ENCODE data around the gene FCRL5. TPM values are rescaled to one million over a fixed set of nuclear protein-coding genes. Genes with fewer than 3 reads are reported as not detected.
"Not testable (repeated sequence)": the region's sequence is repeated elsewhere in the genome, so short reads cannot be mapped to it uniquely, and the experiment has no call there.

Gene FCRL5
- total and polyA plus RNA-seq, 2 experiments from 2014 or later: not detected

GRCh38 chr1:157488156-157488555, 64.2 kb downstream of the FCRL5 start:
- Histone ChIP-seq H3K4me2 (no peak overlapping the region), H3K9me3 (ENCODE audit: low read depth) (no peaks in the 10 kb centered on the region), H3K27ac (no peak overlapping the region), H3K4me1 (ENCODE audit: insufficient read depth) (no peaks in the 10 kb centered on the region), H2AFZ (no peak overlapping the region), H3K79me2 (no peaks in the 10 kb centered on the region), H3K27me3 (no peaks in the 10 kb centered on the region), H4K20me1 (ENCODE audit: insufficient read depth, poor library complexity, severe bottlenecking) (no peaks in the 10 kb centered on the region), H3K9me2 (replicated peaks; ENCODE audit: insufficient read depth) (no peaks in the 10 kb centered on the region), H3K4me3 (no peak overlapping the region), H3K36me3 (replicated peaks; ENCODE audit: insufficient read depth, low read depth) (no peaks in the 10 kb centered on the region)
- TF ChIP-seq EZH2phosphoT487 (IDR thresholded peaks at IDR 0.05; ENCODE audit: low read depth, severe bottlenecking, unreplicated experiment): no peak
- no peak for TF ChIP-seq CTCF (IDR thresholded peaks at IDR 0.05; ENCODE audit: poor library complexity)
- TF ChIP-seq EZH2 (IDR thresholded peaks at IDR 0.05; ENCODE audit: borderline replicate concordance): no peak
- WGBS (ENCODE audit: low lambda C conversion rate, missing lambda C conversion rate): 92% methylated on average over 2 of the region's 2 CpGs
- no peak for DNase-seq (ENCODE audit: low spot score)

- Histone ChIP-seq H3K27me3 (no peaks in the 10 kb centered on the region), H3K4me1 (ENCODE audit: insufficient read depth) (no peaks in the 10 kb centered on the region), H4K20me1 (ENCODE audit: insufficient read depth, poor library complexity, severe bottlenecking) (no peaks in the 10 kb centered on the region), H3K9me3 (ENCODE audit: low read depth) (no peaks in the 10 kb centered on the region), H3K9me2 (replicated peaks; ENCODE audit: insufficient read depth) (no peaks in the 10 kb centered on the region), H3K4me3 (no peak overlapping the region), H3K36me3 (replicated peaks; ENCODE audit: insufficient read depth, low read depth) (no peaks in the 10 kb centered on the region), H3K27ac (no peak overlapping the region), H2AFZ (no peak overlapping the region), H3K79me2 (no peaks in the 10 kb centered on the region), H3K4me2 (no peak overlapping the region)
- TF ChIP-seq EZH2phosphoT487 (IDR thresholded peaks at IDR 0.05; ENCODE audit: low read depth, severe bottlenecking, unreplicated experiment) (no peak), EZH2 (IDR thresholded peaks at IDR 0.05; ENCODE audit: borderline replicate concordance) (no peak), CTCF (IDR thresholded peaks at IDR 0.05; ENCODE audit: poor library complexity) (no peak)
- WGBS (ENCODE audit: low lambda C conversion rate, missing lambda C conversion rate): 91% methylated on average over 1 of the region's 1 CpG
- DNase-seq (ENCODE audit: low spot score): no peak
Measured at GRCh38 chr1:157487504-157487903, 64.8 kb downstream of the FCRL5 start.

GRCh38 chr1:157487096-157487495, 65.2 kb downstream of the FCRL5 start:
- Histone ChIP-seq H3K27ac (no peak overlapping the region), H3K36me3 (replicated peaks; ENCODE audit: insufficient read depth, low read depth) (no peaks in the 10 kb centered on the region), H4K20me1 (ENCODE audit: insufficient read depth, poor library complexity, severe bottlenecking) (no peaks in the 10 kb centered on the region), H3K79me2 (no peaks in the 10 kb centered on the region), H3K9me2 (replicated peaks; ENCODE audit: insufficient read depth) (no peaks in the 10 kb centered on the region), H3K27me3 (no peaks in the 10 kb centered on the region), H3K4me2 (no peak overlapping the region), H2AFZ (no peak overlapping the region), H3K9me3 (ENCODE audit: low read depth) (no peaks in the 10 kb centered on the region), H3K4me1 (ENCODE audit: insufficient read depth) (no peaks in the 10 kb centered on the region), H3K4me3 (no peak overlapping the region)
- WGBS (ENCODE audit: low lambda C conversion rate, missing lambda C conversion rate): 30% methylated on average over 2 of the region's 2 CpGs
- DNase-seq (ENCODE audit: low spot score): no peak
- no peak for TF ChIP-seq EZH2 (IDR thresholded peaks at IDR 0.05; ENCODE audit: borderline replicate concordance)
- TF ChIP-seq CTCF (IDR thresholded peaks at IDR 0.05; ENCODE audit: poor library complexity): no peak
- no peak for TF ChIP-seq EZH2phosphoT487 (IDR thresholded peaks at IDR 0.05; ENCODE audit: low read depth, severe bottlenecking, unreplicated experiment)

- not testable (repeated sequence) for DNase-seq (ENCODE audit: low spot score); H2AFZ ChIP-seq; H3K9me3 ChIP-seq (ENCODE audit: low read depth); H3K4me1 ChIP-seq (ENCODE audit: insufficient read depth); H3K9me2 ChIP-seq (replicated peaks; ENCODE audit: insufficient read depth); H3K36me3 ChIP-seq (replicated peaks; ENCODE audit: insufficient read depth, low read depth); H3K27me3 ChIP-seq; H3K4me2 ChIP-seq; H4K20me1 ChIP-seq (ENCODE audit: insufficient read depth, poor library complexity, severe bottlenecking); H3K79me2 ChIP-seq; H3K27ac ChIP-seq; H3K4me3 ChIP-seq
- WGBS (ENCODE audit: low lambda C conversion rate, missing lambda C conversion rate): 89% methylated on average over 2 of the region's 2 CpGs
Measured at GRCh38 chr1:157486400-157486799, 65.9 kb downstream of the FCRL5 start.
